Measurements from ENCODE around the gene ANKRD33. TPM values are rescaled to one million over a fixed set of nuclear protein-coding genes. Genes with fewer than 3 reads are reported as not detected.

ANKRD33 gene
- total and polyA plus RNA-seq, 5 donors from 2014 or later = not detected

DNA sequence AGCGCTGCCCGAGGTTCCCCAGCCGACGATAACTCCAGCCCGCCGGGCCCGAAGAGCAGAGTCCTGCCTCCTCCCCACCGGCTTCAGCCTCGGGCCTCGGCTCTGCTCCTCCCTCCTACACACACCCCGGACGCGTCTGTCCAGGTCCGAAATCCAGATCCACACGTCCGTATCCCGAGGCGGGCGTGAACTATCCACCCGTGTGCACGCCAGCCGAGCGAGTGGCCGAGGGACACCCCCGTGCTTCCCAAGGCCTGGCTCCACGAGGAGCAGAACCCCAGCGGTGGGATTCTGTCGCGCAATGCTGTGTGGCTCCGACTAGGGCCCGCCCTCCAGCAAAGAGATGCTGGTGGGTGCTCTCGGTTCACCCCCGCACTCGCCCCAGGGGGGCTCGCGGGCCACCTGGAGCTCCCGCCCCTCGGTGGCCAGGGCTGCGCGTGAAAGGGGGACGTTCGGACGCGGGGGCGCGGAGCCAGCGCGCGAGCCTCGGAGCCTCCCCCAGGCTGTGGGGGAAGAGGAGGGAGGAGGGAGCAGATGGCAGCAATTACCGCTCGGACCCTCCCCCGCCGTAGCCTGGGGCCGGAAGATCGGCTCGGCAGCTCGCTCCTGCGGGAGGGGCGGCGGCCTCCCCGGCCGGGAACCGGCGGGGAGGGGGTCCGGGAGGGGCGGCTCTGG, 18.9 kb upstream of the ANKRD33 start:
- Histone ChIP-seq H3K4me3 (ENCODE audit: low read depth, low read length) (no peak overlapping the region), H3K27ac (ENCODE audit: insufficient read depth, low read length, poor library complexity, severe bottlenecking) (no peak overlapping the region), H3K27me3 (ENCODE audit: control insufficient read depth, insufficient read depth, low read length) (peaks cover 11% of the 10 kb centered on the region), H3K36me3 (ENCODE audit: control insufficient read depth, insufficient read depth, low read length) (no peaks in the 10 kb centered on the region), H3K4me1 (ENCODE audit: control insufficient read depth, insufficient read depth, low read length, poor library complexity, severe bottlenecking) (peaks cover 4% of the 10 kb centered on the region), H3K9me3 (ENCODE audit: control insufficient read depth in 2 of 2, low read length in 2 of 2) (no peaks in the 10 kb centered on the region)
- Mint-ChIP-seq H3K4me3 (peak overlapping the region in 1 of 4 donors; percentile 29), H3K27me3 (peaks cover 63% of the 10 kb centered on the region), H3K27ac (no peak overlapping the region), H3K36me3 (no peaks in the 10 kb centered on the region), H3K4me1 (peaks cover 0 to 20% (median 4%) of the 10 kb centered on the region in 4 donors), H3K9me3 (peaks cover 0 to 4% (median 0%) of the 10 kb centered on the region in 7 donors)
- ATAC-seq (ENCODE audit: low read depth in 2 of 2) (peak in 1 of 2 donors; percentile 13), DNase-seq (no peak)

GRCh38 chr12:51869496-51869865, 18.4 kb upstream of the ANKRD33 start:
- Histone ChIP-seq H3K4me3 (ENCODE audit: low read depth, low read length) (no peak overlapping the region), H3K27me3 (ENCODE audit: control insufficient read depth, insufficient read depth, low read length) (peaks cover 11% of the 10 kb centered on the region), H3K9me3 (ENCODE audit: control insufficient read depth in 2 of 2, low read length in 2 of 2) (no peaks in the 10 kb centered on the region), H3K36me3 (ENCODE audit: control insufficient read depth, insufficient read depth, low read length) (no peaks in the 10 kb centered on the region), H3K4me1 (ENCODE audit: control insufficient read depth, insufficient read depth, low read length, poor library complexity, severe bottlenecking) (no peaks in the 10 kb centered on the region), H3K27ac (ENCODE audit: insufficient read depth, low read length, poor library complexity, severe bottlenecking) (no peak overlapping the region)
- DNase-seq (no peak), ATAC-seq (ENCODE audit: low read depth in 2 of 2) (no peak)
- peaks cover 60% of the 10 kb centered on the region for H3K27me3 Mint-ChIP-seq
- peaks cover 0 to 18% (median 4%) of the 10 kb centered on the region in 4 donors for H3K4me1 Mint-ChIP-seq
- H3K4me3 Mint-ChIP-seq = no peak overlapping the region
- H3K27ac Mint-ChIP-seq = no peak overlapping the region
- no peaks in the 10 kb centered on the region for H3K36me3 Mint-ChIP-seq
- peaks cover 0 to 4% (median 0%) of the 10 kb centered on the region in 7 donors for H3K9me3 Mint-ChIP-seq

- Histone ChIP-seq H3K27ac (ENCODE audit: insufficient read depth, low read length, poor library complexity, severe bottlenecking) (no peak overlapping the region), H3K36me3 (ENCODE audit: control insufficient read depth, insufficient read depth, low read length) (no peaks in the 10 kb centered on the region), H3K4me1 (ENCODE audit: control insufficient read depth, insufficient read depth, low read length, poor library complexity, severe bottlenecking) (no peaks in the 10 kb centered on the region), H3K27me3 (ENCODE audit: control insufficient read depth, insufficient read depth, low read length) (peaks cover 11% of the 10 kb centered on the region), H3K4me3 (ENCODE audit: low read depth, low read length) (no peak overlapping the region), H3K9me3 (ENCODE audit: control insufficient read depth in 2 of 2, low read length in 2 of 2) (no peaks in the 10 kb centered on the region)
- Mint-ChIP-seq H3K4me1 (peaks cover 0 to 16% (median 3%) of the 10 kb centered on the region in 4 donors), H3K4me3 (peak overlapping the region in 1 of 4 donors; percentile 18), H3K36me3 (no peaks in the 10 kb centered on the region), H3K27ac (no peak overlapping the region), H3K9me3 (peaks cover 0 to 4% (median 0%) of the 10 kb centered on the region in 7 donors), H3K27me3 (peaks cover 56% of the 10 kb centered on the region)
- DNase-seq = no peak
- no peak for ATAC-seq (ENCODE audit: low read depth in 2 of 2)
These were observed 18.0 kb upstream of the ANKRD33 start for GRCh38 chr12:51869931-51870330.

- H3K36me3 Mint-ChIP-seq = no peaks in the 10 kb centered on the region
- peaks cover 0 to 4% (median 0%) of the 10 kb centered on the region in 7 donors for H3K9me3 Mint-ChIP-seq
- no peak for DNase-seq
- no peaks in the 10 kb centered on the region for H3K4me1 ChIP-seq (ENCODE audit: control insufficient read depth, insufficient read depth, low read length, poor library complexity, severe bottlenecking)
- no peaks in the 10 kb centered on the region for H3K9me3 ChIP-seq (ENCODE audit: control insufficient read depth in 2 of 2, low read length in 2 of 2)
- H3K4me3 ChIP-seq (ENCODE audit: low read depth, low read length) = no peak overlapping the region
- H3K27ac Mint-ChIP-seq = no peak overlapping the region
- peaks cover 7% of the 10 kb centered on the region for H3K27me3 ChIP-seq (ENCODE audit: control insufficient read depth, insufficient read depth, low read length)
- no peak overlapping the region for H3K27ac ChIP-seq (ENCODE audit: insufficient read depth, low read length, poor library complexity, severe bottlenecking)
- peaks cover 55% of the 10 kb centered on the region for H3K27me3 Mint-ChIP-seq
- ATAC-seq (ENCODE audit: low read depth in 2 of 2) = no peak
- peak overlapping the region in 1 of 4 donors; percentile 18 for H3K4me3 Mint-ChIP-seq
- no peaks in the 10 kb centered on the region for H3K36me3 ChIP-seq (ENCODE audit: control insufficient read depth, insufficient read depth, low read length)
- peaks cover 0 to 16% (median 3%) of the 10 kb centered on the region in 4 donors for H3K4me1 Mint-ChIP-seq
These were observed 17.4 kb upstream of the ANKRD33 start for GRCh38 chr12:51870504-51870903.

GRCh38 chr12:51871126-51871525, 16.8 kb upstream of the ANKRD33 start:
- Histone ChIP-seq H3K4me3 (ENCODE audit: low read depth, low read length) (no peak overlapping the region), H3K36me3 (ENCODE audit: control insufficient read depth, insufficient read depth, low read length) (no peaks in the 10 kb centered on the region), H3K4me1 (ENCODE audit: control insufficient read depth, insufficient read depth, low read length, poor library complexity, severe bottlenecking) (no peaks in the 10 kb centered on the region), H3K27me3 (ENCODE audit: control insufficient read depth, insufficient read depth, low read length) (peaks cover 5% of the 10 kb centered on the region), H3K9me3 (ENCODE audit: control insufficient read depth in 2 of 2, low read length in 2 of 2) (no peaks in the 10 kb centered on the region), H3K27ac (ENCODE audit: insufficient read depth, low read length, poor library complexity, severe bottlenecking) (no peak overlapping the region)
- Mint-ChIP-seq H3K4me3 (no peak overlapping the region), H3K36me3 (no peaks in the 10 kb centered on the region), H3K9me3 (peaks cover 0 to 4% (median 0%) of the 10 kb centered on the region in 7 donors), H3K4me1 (peaks cover 0 to 16% (median 3%) of the 10 kb centered on the region in 4 donors), H3K27me3 (peaks cover 49% of the 10 kb centered on the region), H3K27ac (no peak overlapping the region)
- ATAC-seq (ENCODE audit: low read depth in 2 of 2) = no peak
- no peak for DNase-seq

- H3K27me3 Mint-ChIP-seq = peaks cover 43% of the 10 kb centered on the region
- DNase-seq (no peak), ATAC-seq (ENCODE audit: low read depth in 2 of 2) (no peak)
- no peak overlapping the region for H3K27ac Mint-ChIP-seq
- Histone ChIP-seq H3K36me3 (ENCODE audit: control insufficient read depth, insufficient read depth, low read length) (no peaks in the 10 kb centered on the region), H3K4me1 (ENCODE audit: control insufficient read depth, insufficient read depth, low read length, poor library complexity, severe bottlenecking) (no peaks in the 10 kb centered on the region), H3K27ac (ENCODE audit: insufficient read depth, low read length, poor library complexity, severe bottlenecking) (no peak overlapping the region), H3K9me3 (ENCODE audit: control insufficient read depth in 2 of 2, low read length in 2 of 2) (no peaks in the 10 kb centered on the region), H3K27me3 (ENCODE audit: control insufficient read depth, insufficient read depth, low read length) (peaks cover 5% of the 10 kb centered on the region), H3K4me3 (ENCODE audit: low read depth, low read length) (no peak overlapping the region)
- peaks cover 0 to 16% (median 3%) of the 10 kb centered on the region in 4 donors for H3K4me1 Mint-ChIP-seq
- no peaks in the 10 kb centered on the region for H3K36me3 Mint-ChIP-seq
- peaks cover 0 to 4% (median 0%) of the 10 kb centered on the region in 7 donors for H3K9me3 Mint-ChIP-seq
- H3K4me3 Mint-ChIP-seq = no peak overlapping the region
These were observed 15.8 kb upstream of the ANKRD33 start for GRCh38 chr12:51871918-51872688.

DNA sequence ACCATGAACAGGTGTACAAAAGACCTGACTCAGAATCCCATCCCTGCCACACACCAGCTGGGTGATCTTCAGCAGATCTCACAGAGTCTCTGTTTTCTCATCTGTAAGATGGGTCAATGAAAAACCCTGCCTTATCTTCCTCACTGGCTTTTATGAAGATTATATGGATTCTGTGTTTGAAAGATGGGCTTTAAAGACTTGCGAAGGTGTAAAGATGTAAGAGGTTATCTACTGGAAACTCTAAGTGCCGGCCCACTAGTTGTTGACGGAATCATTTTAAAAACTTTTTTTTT, 15.3 kb upstream of the ANKRD33 start:
- ATAC-seq (ENCODE audit: low read depth in 2 of 2) (no peak), DNase-seq (no peak)
- Histone ChIP-seq H3K4me3 (ENCODE audit: low read depth, low read length) (no peak overlapping the region), H3K4me1 (ENCODE audit: control insufficient read depth, insufficient read depth, low read length, poor library complexity, severe bottlenecking) (no peaks in the 10 kb centered on the region), H3K9me3 (ENCODE audit: control insufficient read depth in 2 of 2, low read length in 2 of 2) (no peaks in the 10 kb centered on the region), H3K27ac (ENCODE audit: insufficient read depth, low read length, poor library complexity, severe bottlenecking) (no peak overlapping the region), H3K36me3 (ENCODE audit: control insufficient read depth, insufficient read depth, low read length) (no peaks in the 10 kb centered on the region), H3K27me3 (ENCODE audit: control insufficient read depth, insufficient read depth, low read length) (peaks cover 3% of the 10 kb centered on the region)
- Mint-ChIP-seq H3K27ac (peak overlapping the region in 1 of 3 donors; percentile 9), H3K27me3 (peaks cover 38% of the 10 kb centered on the region), H3K36me3 (no peaks in the 10 kb centered on the region), H3K4me1 (peaks cover 0 to 16% (median 2%) of the 10 kb centered on the region in 4 donors), H3K4me3 (no peak overlapping the region), H3K9me3 (peaks cover 0 to 4% (median 0%) of the 10 kb centered on the region in 7 donors)
